KOPT-K1 (cell line): ENCODE data around the gene MAN2A2.
"Not testable (repeated sequence)": the region's sequence is repeated elsewhere in the genome, so short reads cannot be mapped to it uniquely, and the experiment has no call there.

ENCODE experiments used
- H3K27ac ChIP-seq: fragments of 200-600 bp; sonication (generic); 2 replicates; pipeline ENCODE4 v1.5.1; 2016; ENCODE audit warnings: antibody characterized with exemption, mild to moderate bottlenecking, low read depth, low read length; ENCODE audit not compliant: poor library complexity, severe bottlenecking
- H3K36me3 ChIP-seq: fragments of 200-600 bp; sonication (generic); 2 replicates; pipeline ENCODE4 v1.5.1; 2017; ENCODE audit warnings: antibody characterized with exemption, mild to moderate bottlenecking, low read length, moderate library complexity; ENCODE audit not compliant: insufficient read depth
- H3K9me3 ChIP-seq: fragments of 200-600 bp; sonication (generic); 2 replicates; pipeline ENCODE4 v1.5.1; 2017; ENCODE audit warnings: antibody characterized with exemption, low read length, mild to moderate bottlenecking; ENCODE audit not compliant: insufficient read depth, poor library complexity, severe bottlenecking

The MAN2A2 gene

GRCh38 chr15:90914305-90915080, 11.4 kb downstream of the MAN2A2 start:
- no peak overlapping the region for H3K27ac ChIP-seq
- H3K36me3 ChIP-seq = peaks cover 100% of the 10 kb centered on the region

GRCh38 chr15:90915216-90915807, 12.2 kb downstream of the MAN2A2 start:
- H3K9me3 ChIP-seq = no peaks in the 10 kb centered on the region
- no peak overlapping the region for H3K27ac ChIP-seq
- H3K36me3 ChIP-seq = peaks cover 100% of the 10 kb centered on the region

More at GRCh38 chr15:90914305-90915080, 11.4 kb downstream of the MAN2A2 start:
- H3K9me3 ChIP-seq = no peaks in the 10 kb centered on the region

DNA sequence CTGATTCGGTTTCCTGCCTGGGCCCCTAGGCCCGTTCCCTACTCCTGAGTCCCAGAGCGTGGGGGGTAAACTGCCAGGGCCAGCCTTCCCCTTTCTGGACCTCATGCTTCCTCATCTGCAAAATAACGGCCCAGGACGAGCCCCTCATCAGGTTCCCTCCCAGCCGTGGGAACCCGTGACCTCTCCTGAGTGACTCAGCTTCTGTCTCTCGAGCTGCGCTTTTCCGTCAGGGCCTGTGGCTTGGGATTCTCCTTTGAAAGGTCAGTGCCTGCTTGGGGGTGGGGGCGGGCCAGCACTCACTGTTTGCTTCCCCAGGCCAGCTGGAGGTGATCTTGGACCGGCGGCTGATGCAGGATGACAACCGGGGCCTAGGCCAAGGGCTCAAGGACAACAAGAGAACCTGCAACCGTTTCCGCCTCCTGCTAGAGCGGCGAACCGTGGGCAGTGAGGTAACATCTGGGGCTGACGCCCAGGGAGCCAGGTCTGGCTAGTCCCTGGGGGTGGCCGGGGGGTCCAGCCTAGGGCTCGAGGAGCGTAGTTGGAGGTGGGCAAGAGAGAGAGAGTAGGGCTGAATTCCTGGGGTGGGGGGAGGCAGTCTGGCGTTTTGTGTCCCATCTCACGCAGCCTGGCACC, 12.8 kb downstream of the MAN2A2 start:
- H3K9me3 ChIP-seq = no peaks in the 10 kb centered on the region
- H3K36me3 ChIP-seq = peaks cover 100% of the 10 kb centered on the region
- no peak overlapping the region for H3K27ac ChIP-seq

DNA sequence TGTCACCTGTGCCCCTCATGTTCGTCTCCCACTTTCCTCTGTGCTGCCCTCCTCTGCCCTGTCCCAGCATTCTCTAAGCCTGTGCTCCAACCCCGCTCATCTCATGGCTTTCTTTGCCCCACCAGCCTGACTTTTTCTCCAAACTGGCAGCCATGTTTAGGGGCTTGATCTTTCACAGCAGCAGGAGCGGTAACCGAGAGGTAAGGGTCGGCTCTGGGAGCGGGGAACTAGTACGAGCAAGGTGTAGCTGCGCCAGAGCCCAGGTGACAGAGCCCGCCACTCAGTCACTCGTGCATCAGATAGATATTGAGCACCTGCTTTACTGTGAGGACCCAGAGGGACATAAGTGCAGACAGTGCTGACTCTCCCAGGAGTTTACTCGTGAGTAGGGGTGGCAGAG, 13.4 kb downstream of the MAN2A2 start:
- no peak overlapping the region for H3K27ac ChIP-seq
- H3K36me3 ChIP-seq = peaks cover 100% of the 10 kb centered on the region
- no peaks in the 10 kb centered on the region for H3K9me3 ChIP-seq

- Histone ChIP-seq H3K9me3 (no peaks in the 10 kb centered on the region), H3K27ac (no peak overlapping the region), H3K36me3 (peaks cover 94% of the 10 kb centered on the region)
These were observed 14.5 kb downstream of the MAN2A2 start for GRCh38 chr15:90917569-90917968.

DNA sequence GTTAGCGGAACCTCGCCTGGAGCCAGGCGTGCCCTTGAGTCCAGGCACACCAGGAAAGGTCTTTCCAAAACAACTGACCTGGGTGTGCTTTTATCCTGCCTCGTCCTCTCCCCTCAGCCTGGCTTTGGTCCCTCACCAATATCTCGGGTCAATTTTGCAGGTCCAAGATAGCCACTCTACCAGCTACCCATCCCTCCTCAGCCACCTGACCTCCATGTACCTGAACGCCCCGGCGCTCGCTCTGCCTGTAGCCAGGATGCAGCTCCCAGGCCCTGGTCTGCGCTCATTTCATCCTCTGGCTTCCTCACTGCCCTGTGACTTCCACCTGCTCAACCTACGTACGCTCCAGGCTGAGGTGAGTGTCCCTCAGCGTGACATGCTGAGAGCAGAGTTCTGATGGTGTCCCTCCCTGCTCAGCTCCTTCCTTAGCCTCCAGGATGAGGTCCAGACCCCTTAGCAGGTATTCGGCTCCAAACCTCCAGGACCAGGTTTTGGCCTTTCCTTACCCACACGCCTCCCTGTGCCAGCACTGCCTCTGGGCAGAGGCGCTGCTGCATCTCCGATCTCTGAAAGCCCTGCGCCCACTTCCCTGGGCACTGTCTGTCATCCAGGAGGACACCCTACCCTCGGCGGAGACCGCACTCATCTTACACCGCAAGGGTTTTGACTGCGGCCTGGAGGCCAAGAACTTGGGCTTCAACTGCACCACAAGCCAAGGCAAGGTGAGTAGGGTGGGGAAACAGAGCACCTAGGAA, 15.1 kb downstream of the MAN2A2 start:
- H3K36me3 ChIP-seq = peaks cover 88% of the 10 kb centered on the region
- no peaks in the 10 kb centered on the region for H3K9me3 ChIP-seq
- H3K27ac ChIP-seq = no peak overlapping the region

GRCh38 chr15:90918835-90919234, 15.7 kb downstream of the MAN2A2 start:
- Histone ChIP-seq H3K27ac (no peak overlapping the region), H3K9me3 (no peaks in the 10 kb centered on the region), H3K36me3 (peaks cover 81% of the 10 kb centered on the region)

- Histone ChIP-seq H3K9me3 (no peaks in the 10 kb centered on the region), H3K36me3 (peaks cover 51% of the 10 kb centered on the region), H3K27ac (no peak overlapping the region)
These were observed 18.8 kb downstream of the MAN2A2 start for GRCh38 chr15:90921887-90922286.

GRCh38 chr15:90922712-90923322, 19.7 kb downstream of the MAN2A2 start:
- peaks cover 42% of the 10 kb centered on the region for H3K36me3 ChIP-seq
- not testable (repeated sequence) for H3K9me3 ChIP-seq, H3K27ac ChIP-seq

DNA sequence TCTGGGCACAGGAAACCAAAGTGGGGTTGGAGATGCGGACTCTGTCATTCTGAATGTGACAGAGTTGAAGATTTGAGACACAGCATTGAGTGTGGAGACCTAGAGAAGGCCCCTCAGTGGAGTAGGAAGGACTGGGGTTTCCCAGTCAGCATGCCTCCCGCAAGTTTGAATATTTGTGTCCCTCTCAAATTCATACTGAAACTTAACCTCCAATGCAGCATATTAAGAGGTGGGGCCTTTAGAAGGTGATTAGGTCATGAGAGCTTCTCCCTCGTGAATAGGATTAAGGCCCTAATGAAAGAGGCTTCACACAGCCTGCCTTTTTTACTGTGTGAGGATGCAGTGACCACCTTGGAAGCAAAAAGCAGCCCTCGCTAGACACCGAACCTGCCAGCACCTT, 21.3 kb downstream of the MAN2A2 start:
- Histone ChIP-seq H3K9me3 (no peaks in the 10 kb centered on the region), H3K27ac (no peak overlapping the region)

GRCh38 chr15:90926766-90927165, 23.7 kb downstream of the MAN2A2 start:
- H3K9me3 ChIP-seq, H3K36me3 ChIP-seq, H3K27ac ChIP-seq: not testable (repeated sequence)

More for the DNA sequence above, 21.3 kb downstream of the MAN2A2 start:
- H3K36me3 ChIP-seq = peaks cover 26% of the 10 kb centered on the region

DNA sequence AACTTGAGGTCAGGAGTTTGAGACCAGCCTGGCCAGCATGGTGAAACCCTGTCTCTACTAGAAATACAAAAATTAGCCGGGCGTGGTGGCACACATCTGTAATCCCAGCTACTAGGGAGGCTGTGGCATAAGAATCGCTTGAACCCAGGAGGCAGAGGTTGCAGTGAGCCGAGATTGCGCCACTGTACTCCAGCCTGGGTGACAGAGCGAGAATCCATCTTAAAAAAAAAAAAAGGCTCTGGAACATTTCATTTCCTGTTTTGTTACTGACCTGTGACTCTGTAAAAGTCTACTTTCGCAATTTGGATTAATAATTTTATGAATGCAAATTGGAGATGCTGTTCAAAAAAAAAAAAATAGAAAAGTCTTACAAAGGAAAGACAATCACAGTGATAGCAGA, 25.0 kb downstream of the MAN2A2 start:
- not testable (repeated sequence) for H3K27ac ChIP-seq, H3K36me3 ChIP-seq, H3K9me3 ChIP-seq

DNA sequence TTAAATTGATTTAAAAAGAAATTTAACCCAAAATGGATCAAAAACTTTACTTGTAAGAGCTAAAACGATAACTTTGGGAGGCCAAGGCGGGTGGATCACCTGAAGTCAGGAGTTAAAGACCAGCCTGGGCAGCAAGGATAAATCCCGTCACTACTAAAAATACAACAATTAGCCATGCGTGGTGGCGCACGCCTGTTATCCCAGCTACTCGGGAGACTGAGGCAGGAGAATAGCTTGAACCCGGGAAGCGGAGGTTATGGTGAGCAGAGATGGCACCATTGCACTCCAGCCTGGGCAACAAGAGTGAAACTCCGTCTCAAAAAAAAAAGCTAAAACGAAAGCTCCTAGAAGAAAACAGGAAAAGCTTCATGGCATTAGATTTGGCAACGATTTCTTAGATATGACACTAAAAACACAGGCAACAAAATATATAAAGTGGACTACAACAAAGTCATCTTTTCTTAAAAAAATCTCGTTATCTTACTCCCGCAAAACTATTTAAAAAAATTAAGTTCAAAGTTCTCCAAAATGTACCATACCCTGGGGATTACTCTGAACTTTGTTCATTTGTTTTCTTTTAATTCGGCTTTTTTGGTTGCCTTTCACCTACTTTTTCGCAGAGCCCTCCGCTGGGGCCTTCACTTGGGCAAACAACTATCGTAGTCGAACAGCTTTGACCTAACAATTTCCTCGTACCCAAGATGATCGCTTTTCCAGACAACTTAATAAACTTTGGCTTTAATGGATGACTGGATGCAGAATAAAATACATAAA, 26.3 kb downstream of the MAN2A2 start:
- H3K9me3 ChIP-seq = no peaks in the 10 kb centered on the region
- no peaks in the 10 kb centered on the region for H3K36me3 ChIP-seq
- H3K27ac ChIP-seq = peak overlapping the region; percentile 85

DNA sequence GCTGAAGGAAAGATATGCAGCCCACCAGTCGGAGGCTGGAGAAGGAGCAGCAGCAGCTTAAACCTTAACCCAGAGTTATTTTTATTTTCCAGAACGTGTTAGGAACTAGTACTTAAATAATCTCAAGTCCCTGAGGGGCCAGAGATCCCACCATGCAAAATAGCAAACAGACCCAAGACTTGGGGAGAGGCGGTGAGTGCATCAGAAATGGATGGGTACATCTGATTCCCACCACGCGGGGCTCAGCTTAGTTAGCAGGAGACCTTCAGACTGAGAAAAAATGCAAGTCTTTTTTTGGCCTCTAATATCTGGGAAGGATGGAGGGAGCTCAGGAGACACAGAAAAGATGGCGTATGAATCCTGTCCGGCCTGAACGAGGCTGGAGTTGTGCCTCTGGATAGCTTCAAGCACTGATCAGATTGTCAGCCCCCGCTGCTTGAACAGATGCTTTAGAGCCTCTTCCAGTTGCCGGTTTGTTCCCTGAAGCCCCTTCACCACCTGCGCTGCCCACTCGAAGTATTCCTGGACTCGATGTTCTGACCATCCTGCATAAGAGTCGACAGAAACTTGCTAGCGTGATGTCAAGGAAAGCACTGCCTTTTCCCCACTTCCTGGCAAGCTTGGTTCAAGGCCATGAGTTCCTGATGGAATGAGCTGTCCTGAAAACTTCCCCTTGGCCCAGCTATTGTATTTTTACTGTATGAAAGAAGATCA, 27.9 kb downstream of the MAN2A2 start:
- Histone ChIP-seq H3K36me3 (no peaks in the 10 kb centered on the region), H3K27ac (peak overlapping the region; percentile 85), H3K9me3 (no peaks in the 10 kb centered on the region)
